Upper lobe of right lung (tissue), 1 donor: ENCODE measurements around the gene LGI1. TPM values are rescaled to one million over a fixed set of nuclear protein-coding genes. Genes with fewer than 3 reads are reported as not detected.

Experiments used
- ATAC-seq: fragments of 200-7000 bp; cut with Tn5 transposase; one replicate; pipeline ENCODE4 v1.9.1; 2020; ENCODE audit warnings: mild to moderate bottlenecking, moderate library complexity
- DNase-seq: peaks from one replicate; pipeline ENCODE4 v3.0.0-alpha.2; 2020
- H3K27ac ChIP-seq: fragments of 200-600 bp; one replicate; pipeline ENCODE4 v1.8.0; 2022
- H3K27me3 ChIP-seq: fragments of 200-600 bp; one replicate; pipeline ENCODE4 v1.8.0; 2022; ENCODE audit warnings: mild to moderate bottlenecking
- H3K36me3 ChIP-seq: fragments of 200-600 bp; one replicate; pipeline ENCODE4 v1.8.0; 2022
- H3K4me1 ChIP-seq: fragments of 200-600 bp; one replicate; pipeline ENCODE4 v1.8.0; 2022
- H3K4me3 ChIP-seq: fragments of 200-600 bp; one replicate; pipeline ENCODE4 v1.8.0; 2022; ENCODE audit warnings: mild to moderate bottlenecking
- H3K9me3 ChIP-seq: fragments of 200-600 bp; one replicate; pipeline ENCODE4 v1.8.0; 2022
- intact Hi-C: fragments of 100-400 bp; cut with DNase I; formaldehyde crosslinking; loops from one replicate; pipeline ENCODE4 v1.11.0; 2022
- total RNA-seq: library from RNA; stranded (reverse); fragmentation: NEBNext Ultra II Directional; extraction: Animal tissue kit (Norgen Biotek cat#: 25700); gene quantifications from one replicate; pipeline ENCODE4 v1.2.1, GENCODE V29; 2021
- TF ChIP-seq, protein P1 (sequence below): fragments of 200-600 bp; IDR thresholded peaks from one replicate; pipeline ENCODE4 v1.8.0; 2022; ENCODE audit warnings: antibody characterized with exemption
- donor health status: DM: no; HTN: yes; CAD: no; lungs with severe emphysema.

The LGI1 gene
- total RNA-seq, 1 donor from 2014 or later, result not detected

GRCh38 chr10:93784059-93784458 lies 26.3 kb downstream of the LGI1 start:
- Histone ChIP-seq H3K27ac (no peak overlapping the region), H3K36me3 (no peaks in the 10 kb centered on the region), H3K4me3 (no peak overlapping the region), H3K9me3 (no peaks in the 10 kb centered on the region), H3K27me3 (no peaks in the 10 kb centered on the region), H3K4me1 (no peaks in the 10 kb centered on the region)
- DNase-seq (no peak), ATAC-seq (no peak)
- TF ChIP-seq, protein P1, sequence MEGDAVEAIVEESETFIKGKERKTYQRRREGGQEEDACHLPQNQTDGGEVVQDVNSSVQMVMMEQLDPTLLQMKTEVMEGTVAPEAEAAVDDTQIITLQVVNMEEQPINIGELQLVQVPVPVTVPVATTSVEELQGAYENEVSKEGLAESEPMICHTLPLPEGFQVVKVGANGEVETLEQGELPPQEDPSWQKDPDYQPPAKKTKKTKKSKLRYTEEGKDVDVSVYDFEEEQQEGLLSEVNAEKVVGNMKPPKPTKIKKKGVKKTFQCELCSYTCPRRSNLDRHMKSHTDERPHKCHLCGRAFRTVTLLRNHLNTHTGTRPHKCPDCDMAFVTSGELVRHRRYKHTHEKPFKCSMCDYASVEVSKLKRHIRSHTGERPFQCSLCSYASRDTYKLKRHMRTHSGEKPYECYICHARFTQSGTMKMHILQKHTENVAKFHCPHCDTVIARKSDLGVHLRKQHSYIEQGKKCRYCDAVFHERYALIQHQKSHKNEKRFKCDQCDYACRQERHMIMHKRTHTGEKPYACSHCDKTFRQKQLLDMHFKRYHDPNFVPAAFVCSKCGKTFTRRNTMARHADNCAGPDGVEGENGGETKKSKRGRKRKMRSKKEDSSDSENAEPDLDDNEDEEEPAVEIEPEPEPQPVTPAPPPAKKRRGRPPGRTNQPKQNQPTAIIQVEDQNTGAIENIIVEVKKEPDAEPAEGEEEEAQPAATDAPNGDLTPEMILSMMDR, result no peak
- intact Hi-C loops, result no loop called here

DNA sequence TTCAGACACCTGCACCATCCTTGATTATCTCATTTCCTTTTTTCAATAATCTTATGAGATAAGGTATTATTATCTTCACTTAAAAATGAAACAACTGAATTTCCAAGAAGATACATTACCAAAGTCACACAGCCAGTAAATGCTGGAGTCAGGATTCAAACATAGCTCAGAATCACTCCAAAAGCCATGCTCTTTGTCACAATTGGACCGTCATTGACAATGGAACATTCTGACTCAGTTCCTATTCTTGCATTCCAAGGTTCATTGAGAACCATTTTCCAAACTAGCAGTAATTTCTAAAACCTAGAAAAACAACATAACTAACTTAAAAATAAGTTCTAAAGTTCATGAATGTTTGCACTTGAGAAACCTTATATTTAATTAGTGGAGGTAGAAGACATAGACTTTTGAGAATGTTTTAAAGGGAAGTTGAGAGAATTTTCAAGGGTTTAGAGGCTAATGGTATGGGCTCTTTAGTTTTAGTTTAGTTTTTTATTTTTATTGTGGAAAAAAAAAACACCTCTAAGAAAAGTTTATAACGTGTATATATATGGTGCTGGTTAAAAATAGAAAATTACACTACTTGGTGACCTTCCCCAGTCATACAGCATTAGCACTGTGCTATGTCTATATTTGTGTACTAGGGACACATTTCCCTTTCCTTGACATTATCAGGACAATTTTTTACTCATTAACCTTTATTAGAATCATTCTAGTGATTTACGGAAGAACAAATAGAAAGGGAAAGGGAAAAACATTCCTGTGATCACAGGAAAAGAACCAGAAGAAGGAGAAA lies 30.9 kb downstream of the LGI1 start:
- H3K27ac ChIP-seq, result no peak overlapping the region
- no peak for DNase-seq
- ATAC-seq, result no peak
- intact Hi-C loops, result no loop called here
- H3K4me1 ChIP-seq, result no peaks in the 10 kb centered on the region
- H3K9me3 ChIP-seq, result no peaks in the 10 kb centered on the region
- H3K4me3 ChIP-seq, result no peak overlapping the region
- no peaks in the 10 kb centered on the region for H3K27me3 ChIP-seq
- no peaks in the 10 kb centered on the region for H3K36me3 ChIP-seq
- TF ChIP-seq, protein P1, result no peak

DNA sequence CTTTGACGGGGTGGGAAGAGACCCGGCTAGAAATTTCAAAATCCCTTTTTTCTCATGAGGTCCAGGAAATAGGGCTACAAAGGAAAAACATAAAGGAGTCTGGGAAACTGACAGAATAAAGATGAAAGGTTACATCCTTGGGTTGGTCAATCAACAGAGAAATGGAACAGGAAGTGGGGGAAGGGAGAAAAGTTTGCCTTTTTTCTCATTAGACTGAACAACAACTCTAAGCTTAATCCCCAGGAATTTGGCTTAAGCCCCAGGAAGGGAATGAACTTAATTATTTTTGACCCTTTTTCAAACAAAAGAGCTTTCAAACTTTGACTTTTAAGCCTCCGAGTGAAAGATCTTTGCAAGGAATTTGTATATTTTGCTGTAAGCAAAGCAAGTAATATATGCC lies 32.7 kb downstream of the LGI1 start:
- intact Hi-C loops, result no loop called here
- ATAC-seq (no peak), DNase-seq (no peak)
- no peaks in the 10 kb centered on the region for H3K36me3 ChIP-seq
- no peaks in the 10 kb centered on the region for H3K9me3 ChIP-seq
- no peaks in the 10 kb centered on the region for H3K4me1 ChIP-seq
- H3K4me3 ChIP-seq, result no peak overlapping the region
- H3K27ac ChIP-seq, result no peak overlapping the region
- H3K27me3 ChIP-seq, result no peaks in the 10 kb centered on the region
- TF ChIP-seq, protein P1, result no peak

- Histone ChIP-seq H3K27ac (no peak overlapping the region), H3K4me3 (no peak overlapping the region), H3K27me3 (no peaks in the 10 kb centered on the region), H3K4me1 (no peaks in the 10 kb centered on the region), H3K9me3 (no peaks in the 10 kb centered on the region), H3K36me3 (no peaks in the 10 kb centered on the region)
- DNase-seq (no peak), ATAC-seq (no peak)
- intact Hi-C loops, result no loop called here
- TF ChIP-seq, protein P1, result no peak
Measured at GRCh38 chr10:93796167-93796566, 38.4 kb downstream of the LGI1 start.

- Histone ChIP-seq H3K4me3 (no peak overlapping the region), H3K9me3 (no peaks in the 10 kb centered on the region), H3K36me3 (no peaks in the 10 kb centered on the region), H3K27me3 (no peaks in the 10 kb centered on the region), H3K4me1 (no peaks in the 10 kb centered on the region), H3K27ac (no peak overlapping the region)
- DNase-seq (no peak), ATAC-seq (no peak)
- TF ChIP-seq, protein P1, result no peak
- intact Hi-C loops, result no loop called here
Measured at GRCh38 chr10:93797825-93798224, 40.1 kb downstream of the LGI1 start.
